ENCODE data around the gene DACT2.

The DACT2 gene

GRCh38 chr6:168280020-168280898 is 39.3 kb downstream of the DACT2 start:
- H3K27me3 Mint-ChIP-seq (ENCODE audit: low read depth), result no peaks in the 10 kb centered on the region
- H3K9me3 Mint-ChIP-seq, result peaks cover 11% of the 10 kb centered on the region
- no peak overlapping the region for H3K4me3 Mint-ChIP-seq
- H3K4me1 Mint-ChIP-seq (ENCODE audit: low read depth), result no peaks in the 10 kb centered on the region
- no peaks in the 10 kb centered on the region for H3K36me3 Mint-ChIP-seq (ENCODE audit: low read depth)
- H3K27ac Mint-ChIP-seq, result no peak overlapping the region

GRCh38 chr6:168279403-168279935 is 40.1 kb downstream of the DACT2 start:
- Mint-ChIP-seq H3K9me3 (peaks cover 6% of the 10 kb centered on the region), H3K4me1 (ENCODE audit: low read depth) (no peaks in the 10 kb centered on the region), H3K27me3 (ENCODE audit: low read depth) (peaks cover 6% of the 10 kb centered on the region), H3K36me3 (ENCODE audit: low read depth) (no peaks in the 10 kb centered on the region), H3K27ac (no peak overlapping the region), H3K4me3 (no peak overlapping the region)

GRCh38 chr6:168278904-168279303 is 40.7 kb downstream of the DACT2 start:
- Mint-ChIP-seq H3K4me3 (no peak overlapping the region), H3K27ac (no peak overlapping the region), H3K4me1 (ENCODE audit: low read depth) (no peaks in the 10 kb centered on the region), H3K36me3 (ENCODE audit: low read depth) (no peaks in the 10 kb centered on the region), H3K27me3 (ENCODE audit: low read depth) (peaks cover 7% of the 10 kb centered on the region), H3K9me3 (peaks cover 6% of the 10 kb centered on the region)

- Mint-ChIP-seq H3K27ac (no peak overlapping the region), H3K4me3 (no peak overlapping the region), H3K9me3 (peaks cover 6% of the 10 kb centered on the region), H3K27me3 (ENCODE audit: low read depth) (peaks cover 7% of the 10 kb centered on the region), H3K36me3 (ENCODE audit: low read depth) (no peaks in the 10 kb centered on the region), H3K4me1 (ENCODE audit: low read depth) (no peaks in the 10 kb centered on the region)
Measured at GRCh38 chr6:168277274-168277669, 42.3 kb downstream of the DACT2 start.

GRCh38 chr6:168276576-168277273 is 42.9 kb downstream of the DACT2 start:
- Mint-ChIP-seq H3K4me3 (no peak overlapping the region), H3K9me3 (peaks cover under 1% of the 10 kb centered on the region), H3K27ac (no peak overlapping the region), H3K36me3 (ENCODE audit: low read depth) (no peaks in the 10 kb centered on the region), H3K27me3 (ENCODE audit: low read depth) (peaks cover 7% of the 10 kb centered on the region), H3K4me1 (ENCODE audit: low read depth) (no peaks in the 10 kb centered on the region)

- H3K36me3 Mint-ChIP-seq (ENCODE audit: low read depth), result no peaks in the 10 kb centered on the region
- H3K27me3 Mint-ChIP-seq (ENCODE audit: low read depth), result peaks cover 7% of the 10 kb centered on the region
Measured at GRCh38 chr6:168275168-168275567, 44.4 kb downstream of the DACT2 start.

GRCh38 chr6:168274037-168274952 is 45.3 kb downstream of the DACT2 start:
- no peak overlapping the region for H3K27ac Mint-ChIP-seq
- no peaks in the 10 kb centered on the region for H3K9me3 Mint-ChIP-seq
- no peaks in the 10 kb centered on the region for H3K4me1 Mint-ChIP-seq (ENCODE audit: low read depth)
- H3K4me3 Mint-ChIP-seq, result no peak overlapping the region
- H3K27me3 Mint-ChIP-seq (ENCODE audit: low read depth), result peaks cover 7% of the 10 kb centered on the region
- H3K36me3 Mint-ChIP-seq (ENCODE audit: low read depth), result no peaks in the 10 kb centered on the region

More at GRCh38 chr6:168275168-168275567, 44.4 kb downstream of the DACT2 start:
- Mint-ChIP-seq H3K4me3 (no peak overlapping the region), H3K4me1 (ENCODE audit: low read depth) (no peaks in the 10 kb centered on the region), H3K9me3 (no peaks in the 10 kb centered on the region), H3K27ac (no peak overlapping the region)

- H3K27ac Mint-ChIP-seq, result no peak overlapping the region
- no peaks in the 10 kb centered on the region for H3K9me3 Mint-ChIP-seq
- H3K4me1 Mint-ChIP-seq (ENCODE audit: low read depth), result no peaks in the 10 kb centered on the region
- peaks cover 7% of the 10 kb centered on the region for H3K27me3 Mint-ChIP-seq (ENCODE audit: low read depth)
- no peak overlapping the region for H3K4me3 Mint-ChIP-seq
- no peaks in the 10 kb centered on the region for H3K36me3 Mint-ChIP-seq (ENCODE audit: low read depth)
Measured at GRCh38 chr6:168273441-168274036, 46.0 kb downstream of the DACT2 start.

GRCh38 chr6:168272415-168273325 is 46.9 kb downstream of the DACT2 start:
- no peaks in the 10 kb centered on the region for H3K4me1 Mint-ChIP-seq (ENCODE audit: low read depth)
- H3K27ac Mint-ChIP-seq, result no peak overlapping the region
- no peaks in the 10 kb centered on the region for H3K36me3 Mint-ChIP-seq (ENCODE audit: low read depth)
- no peaks in the 10 kb centered on the region for H3K9me3 Mint-ChIP-seq
- peaks cover 7% of the 10 kb centered on the region for H3K27me3 Mint-ChIP-seq (ENCODE audit: low read depth)
- H3K4me3 Mint-ChIP-seq, result no peak overlapping the region

- Mint-ChIP-seq H3K36me3 (ENCODE audit: low read depth) (no peaks in the 10 kb centered on the region), H3K27me3 (ENCODE audit: low read depth) (peaks cover 7% of the 10 kb centered on the region), H3K9me3 (no peaks in the 10 kb centered on the region), H3K27ac (no peak overlapping the region), H3K4me3 (no peak overlapping the region), H3K4me1 (ENCODE audit: low read depth) (no peaks in the 10 kb centered on the region)
Measured at GRCh38 chr6:168270274-168271172, 49.1 kb downstream of the DACT2 start.

GRCh38 chr6:168269455-168270243 is 49.9 kb downstream of the DACT2 start:
- Mint-ChIP-seq H3K4me3 (no peak overlapping the region), H3K27me3 (ENCODE audit: low read depth) (peaks cover 3% of the 10 kb centered on the region), H3K4me1 (ENCODE audit: low read depth) (no peaks in the 10 kb centered on the region), H3K27ac (no peak overlapping the region), H3K9me3 (no peaks in the 10 kb centered on the region), H3K36me3 (ENCODE audit: low read depth) (no peaks in the 10 kb centered on the region)

- no peak overlapping the region for H3K27ac Mint-ChIP-seq
- no peaks in the 10 kb centered on the region for H3K36me3 Mint-ChIP-seq (ENCODE audit: low read depth)
- no peaks in the 10 kb centered on the region for H3K27me3 Mint-ChIP-seq (ENCODE audit: low read depth)
- H3K4me1 Mint-ChIP-seq (ENCODE audit: low read depth), result no peaks in the 10 kb centered on the region
- no peak overlapping the region for H3K4me3 Mint-ChIP-seq
- H3K9me3 Mint-ChIP-seq, result no peaks in the 10 kb centered on the region
Measured at GRCh38 chr6:168268755-168269154, 50.8 kb downstream of the DACT2 start.
